HG03521 (cell line): Measurements from ENCODE around the gene PRKG1.
"Not testable (repeated sequence)": the region's sequence is repeated elsewhere in the genome, so short reads cannot be mapped to it uniquely, and the experiment has no call there.

Experiments used
- ATAC-seq: cut with Tn5 transposase; IDR thresholded peaks from one replicate; pipeline ENCODE4 v1.9.1; 2021; ENCODE audit warnings: mild to moderate bottlenecking, moderate library complexity; ENCODE audit not compliant: unreplicated experiment

The PRKG1 gene

DNA sequence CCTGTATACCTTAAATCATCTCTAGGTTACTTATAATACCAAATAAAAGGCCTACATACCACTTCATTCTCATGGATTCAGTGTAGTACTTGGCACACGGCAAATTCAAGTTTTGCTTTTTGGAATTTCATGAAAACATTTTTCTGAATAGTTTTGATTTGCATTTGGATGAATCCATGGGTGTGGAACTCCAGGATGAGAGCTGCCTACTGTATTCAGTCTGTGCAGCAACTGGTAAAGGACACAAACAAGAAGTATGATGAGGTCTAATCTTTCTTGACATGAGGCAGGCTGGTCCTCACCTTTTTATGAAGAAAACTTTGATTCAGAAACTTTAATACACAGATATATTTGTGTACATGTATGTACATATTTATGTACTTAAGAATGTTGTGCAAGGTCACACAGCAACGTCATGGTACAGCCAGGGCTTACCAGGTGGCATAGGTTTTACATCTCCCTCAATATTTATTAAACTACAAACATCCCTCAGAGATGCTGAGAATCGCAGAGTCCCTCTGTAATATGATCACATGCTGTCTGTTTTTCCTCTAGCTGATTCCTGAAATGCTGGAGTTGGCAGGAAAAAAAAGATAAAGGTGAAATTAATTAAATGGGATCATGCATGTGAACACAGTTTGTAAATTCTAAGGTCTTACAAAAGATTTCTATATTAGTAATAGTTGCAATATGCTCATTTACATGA, 239.6 kb downstream of the PRKG1 start:
- no peak for ATAC-seq

DNA sequence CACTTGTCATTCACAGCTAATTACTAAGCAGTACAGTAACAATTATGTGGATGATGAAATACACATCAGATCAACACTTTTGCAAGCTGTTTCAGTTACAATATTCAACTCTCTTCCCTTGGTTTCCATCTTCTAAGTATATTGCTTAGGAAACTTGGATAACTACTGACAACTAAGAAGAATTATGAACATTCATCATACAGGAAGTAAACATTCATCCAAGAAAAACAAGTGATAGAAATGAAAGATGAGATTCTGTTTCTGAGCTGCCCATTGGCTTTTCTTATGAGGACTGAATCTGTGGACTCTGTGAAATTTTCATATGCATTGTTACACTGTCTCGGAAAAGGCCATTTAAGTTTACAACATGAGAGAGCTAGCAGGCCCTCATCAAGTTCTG, 240.2 kb downstream of the PRKG1 start:
- ATAC-seq = no peak

DNA sequence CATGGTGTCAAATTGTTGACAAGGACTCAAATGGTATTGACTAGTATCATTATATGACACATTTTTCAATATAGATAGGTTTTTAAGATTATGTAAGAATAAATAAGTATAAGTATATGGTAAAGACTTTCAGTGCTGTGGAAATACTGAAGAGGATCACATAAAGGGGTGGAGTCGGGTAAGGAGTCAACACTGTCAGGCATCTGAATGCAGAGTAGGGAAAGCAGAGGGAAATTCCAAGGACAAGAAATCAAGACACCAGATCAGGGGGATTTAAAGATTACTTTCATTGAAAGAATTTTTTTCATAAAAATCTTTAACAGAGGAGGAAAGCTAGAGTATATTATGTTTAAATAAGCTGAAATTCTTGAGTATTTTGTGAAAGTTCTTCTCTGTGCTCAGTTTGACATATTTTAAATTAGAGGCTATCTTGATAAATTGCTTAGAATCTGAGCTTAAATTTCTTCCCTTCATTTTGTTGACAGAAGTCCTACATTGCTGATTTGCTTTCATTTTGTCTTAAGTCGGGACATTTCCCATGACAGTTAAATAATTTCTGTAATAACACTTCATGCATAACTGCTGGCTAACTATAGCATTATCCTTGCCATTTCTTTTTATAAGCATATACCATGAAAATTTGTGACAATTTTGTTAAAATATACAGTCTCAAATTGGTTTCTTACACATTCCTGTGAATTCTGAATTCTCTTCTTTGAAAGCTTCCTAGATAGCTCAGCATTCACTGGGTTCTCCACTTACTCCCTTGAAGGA, 244.3 kb downstream of the PRKG1 start:
- ATAC-seq = no peak

DNA sequence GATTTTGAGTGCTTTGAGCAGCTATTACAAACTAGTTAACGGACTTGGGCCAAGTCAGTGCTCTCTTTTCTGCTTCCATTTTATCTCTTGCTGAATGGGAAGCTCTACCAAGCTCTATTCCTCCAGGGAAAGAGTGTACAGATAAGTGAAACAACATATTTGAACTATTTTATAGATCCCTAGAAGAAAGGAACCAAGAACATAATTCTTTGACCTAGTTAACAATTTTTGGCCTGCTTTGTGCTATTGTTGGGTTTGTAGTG, 244.8 kb downstream of the PRKG1 start:
- no peak for ATAC-seq

DNA sequence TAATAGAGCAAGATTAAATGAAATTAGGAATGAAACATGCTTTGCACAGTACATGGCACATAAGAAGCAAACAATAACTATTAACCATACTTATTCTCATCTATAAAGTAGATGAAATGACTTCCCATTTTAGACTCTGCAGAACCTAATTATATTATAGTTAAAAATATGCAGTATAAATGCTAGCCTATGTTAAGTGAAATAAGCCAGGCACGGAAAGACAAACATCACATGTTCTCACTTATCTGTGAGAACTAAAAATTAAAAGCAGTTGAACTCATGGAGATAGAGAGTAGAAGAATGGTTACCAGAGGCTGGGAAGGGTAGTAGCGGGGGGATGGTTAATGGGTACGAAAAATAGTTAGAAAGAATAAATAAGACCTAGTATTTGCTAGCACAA, 247.0 kb downstream of the PRKG1 start:
- ATAC-seq = no peak

DNA sequence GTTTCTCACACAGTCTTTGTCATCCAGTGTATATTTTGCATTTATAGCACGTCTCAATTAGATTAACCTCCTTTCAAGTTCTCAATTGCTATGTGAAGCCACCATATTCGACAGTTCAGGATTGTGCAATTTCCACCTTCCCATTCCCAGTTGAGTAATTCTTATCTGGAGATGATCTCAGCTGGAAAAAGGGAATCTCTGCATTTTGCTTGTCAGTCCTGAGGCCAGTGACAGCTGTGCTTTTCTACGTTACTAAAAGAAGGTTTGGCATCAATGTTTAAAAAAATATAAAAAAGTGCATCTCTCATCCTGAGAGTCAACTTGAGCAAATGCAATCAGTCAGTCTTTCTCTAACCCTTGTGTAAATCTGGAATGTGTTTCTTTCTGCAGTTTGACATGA, 247.7 kb downstream of the PRKG1 start:
- no peak for ATAC-seq

DNA sequence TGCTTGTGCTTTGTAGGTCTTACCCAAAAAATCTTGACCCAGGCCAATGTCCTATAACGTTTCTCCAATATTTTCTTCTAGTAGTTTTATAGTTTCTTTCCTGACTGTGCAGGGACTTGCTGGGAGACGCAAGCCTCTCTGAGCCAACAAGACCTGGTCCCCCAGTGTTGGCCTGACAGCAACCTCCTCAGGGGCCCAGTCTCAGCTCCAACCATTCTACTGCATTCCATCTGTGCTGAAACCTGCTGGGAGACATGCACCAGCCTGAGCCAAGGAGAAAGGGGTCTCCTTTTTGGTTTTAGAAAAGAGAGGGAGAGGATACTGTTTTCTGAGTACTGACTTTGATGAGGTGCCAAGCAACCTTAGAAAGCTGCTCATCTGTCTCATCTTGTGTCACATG, 251.4 kb downstream of the PRKG1 start:
- ATAC-seq = no peak

DNA sequence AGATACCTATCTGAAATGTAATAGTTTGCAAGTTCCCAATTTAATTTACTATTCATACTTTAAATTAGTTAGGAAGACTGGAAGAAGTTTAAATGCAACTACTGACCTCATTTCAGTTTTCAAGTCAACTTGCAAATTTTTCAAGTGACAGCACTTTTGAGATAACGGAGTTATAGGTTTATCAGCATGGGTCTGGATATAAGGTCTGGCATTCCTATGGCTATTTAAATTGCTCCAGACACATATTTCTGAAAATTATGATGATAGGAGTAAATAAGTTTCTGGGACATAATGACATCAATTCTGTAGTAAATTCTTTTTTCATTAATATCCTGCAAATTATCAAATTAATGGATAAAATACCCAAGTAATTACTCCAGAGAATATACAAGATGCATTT, 251.9 kb downstream of the PRKG1 start:
- no peak for ATAC-seq

DNA sequence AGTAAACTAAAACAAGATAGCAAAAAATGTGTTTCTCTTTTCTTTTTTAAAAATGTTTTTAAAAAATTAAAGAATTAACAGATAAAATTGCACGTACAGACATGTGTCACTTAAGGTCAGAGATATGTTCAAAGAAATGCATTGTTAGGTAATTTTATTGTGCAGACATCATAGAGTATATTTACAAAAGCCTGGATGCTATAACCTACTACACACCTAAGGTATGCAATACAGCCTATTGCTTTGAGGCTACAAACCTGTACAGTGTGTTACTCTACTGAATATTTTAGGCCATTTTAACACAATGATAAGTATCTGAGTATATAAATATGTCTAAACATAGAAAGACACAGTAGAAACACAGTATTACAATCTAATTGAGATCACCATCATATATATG, 253.1 kb downstream of the PRKG1 start:
- ATAC-seq = no peak

DNA sequence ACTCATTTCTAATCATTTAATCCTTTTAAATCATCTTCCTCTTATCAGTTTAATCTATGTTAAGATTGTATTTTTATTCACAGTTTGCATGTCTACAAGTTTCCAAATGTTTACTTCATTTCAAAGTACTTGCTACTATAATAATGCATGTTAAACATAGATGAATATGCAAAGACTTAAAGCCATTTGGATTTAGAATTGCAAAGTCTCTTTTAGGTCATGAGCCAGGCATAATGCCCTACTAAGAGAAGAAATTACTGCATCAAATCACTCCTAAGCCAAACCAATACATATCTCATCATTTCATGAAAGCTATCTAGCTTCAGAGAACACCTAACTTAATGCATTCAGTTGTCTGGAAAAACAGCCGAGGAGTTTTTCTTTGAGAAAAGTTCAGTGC, 266.1 kb downstream of the PRKG1 start:
- no peak for ATAC-seq

DNA sequence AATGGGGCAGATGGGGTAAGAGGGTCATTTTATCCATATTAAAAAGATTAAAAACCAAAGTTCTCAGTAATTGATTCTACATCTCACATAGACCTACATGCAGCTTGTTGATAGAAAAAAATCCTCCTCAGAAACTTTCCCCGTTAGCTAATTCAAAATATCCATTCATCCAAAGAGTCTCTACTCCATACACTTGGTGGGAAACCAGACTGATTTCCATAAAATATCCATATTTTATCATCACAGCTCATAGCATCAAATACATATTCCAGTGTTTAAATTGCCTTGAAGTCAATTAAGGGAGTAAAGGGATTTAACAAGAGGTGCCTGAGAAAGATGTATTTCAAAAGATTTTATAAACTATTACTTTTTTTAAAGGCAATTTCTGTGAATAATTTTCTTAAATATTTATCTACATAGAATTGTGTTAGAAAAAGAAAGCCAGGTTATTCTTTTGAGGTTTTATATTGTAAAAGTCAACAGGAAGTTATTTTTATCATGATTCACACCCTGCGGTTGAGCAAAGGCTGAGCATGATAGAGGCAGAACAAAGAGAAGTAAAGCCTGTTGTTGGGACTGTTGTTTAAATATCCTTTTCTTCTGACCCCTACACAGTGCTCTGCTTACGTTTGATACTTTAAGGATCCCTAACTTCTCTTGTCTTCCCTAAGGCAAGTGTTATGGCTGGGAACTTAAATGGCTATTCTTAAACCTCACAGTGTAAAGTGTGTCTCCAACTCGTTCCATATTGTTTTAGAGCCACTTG, 266.7 kb downstream of the PRKG1 start:
- no peak for ATAC-seq

DNA sequence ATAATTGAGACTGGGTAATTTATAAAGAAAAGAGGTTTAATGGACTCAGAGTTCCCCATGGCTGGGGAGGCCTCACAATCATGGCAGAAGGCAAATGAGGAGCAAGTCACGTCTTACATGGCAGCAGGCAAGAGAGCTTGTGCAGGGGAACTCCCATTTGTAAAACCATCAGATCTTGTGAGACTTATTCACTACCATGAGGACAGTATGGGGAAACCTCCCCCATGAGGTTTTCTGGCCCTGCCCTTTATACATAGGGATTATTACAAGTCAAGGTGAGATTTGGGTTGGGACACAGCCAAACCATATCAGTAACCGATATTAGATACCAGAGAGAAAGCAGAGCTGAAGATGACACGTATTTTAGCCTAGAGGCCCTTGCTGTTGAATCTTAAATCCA, 267.5 kb downstream of the PRKG1 start:
- not testable (repeated sequence) for ATAC-seq

DNA sequence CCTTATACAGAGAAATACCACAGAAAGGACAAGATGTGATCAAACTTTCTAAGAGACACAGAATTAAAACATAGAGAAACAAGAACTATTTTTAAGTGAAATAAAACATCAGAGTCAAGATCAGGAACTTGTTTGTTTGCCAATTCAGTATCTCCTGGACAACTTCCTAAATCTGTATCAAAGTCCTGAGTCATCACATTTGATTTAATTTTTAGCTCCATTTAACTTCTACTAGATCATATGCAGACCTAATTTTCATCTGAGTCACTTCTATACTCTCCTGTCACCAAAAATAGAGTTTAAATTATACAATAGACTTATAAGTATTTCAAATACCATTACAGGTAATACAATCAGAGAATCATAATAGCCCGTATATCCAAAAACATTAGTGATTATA, 268.1 kb downstream of the PRKG1 start:
- no peak for ATAC-seq

DNA sequence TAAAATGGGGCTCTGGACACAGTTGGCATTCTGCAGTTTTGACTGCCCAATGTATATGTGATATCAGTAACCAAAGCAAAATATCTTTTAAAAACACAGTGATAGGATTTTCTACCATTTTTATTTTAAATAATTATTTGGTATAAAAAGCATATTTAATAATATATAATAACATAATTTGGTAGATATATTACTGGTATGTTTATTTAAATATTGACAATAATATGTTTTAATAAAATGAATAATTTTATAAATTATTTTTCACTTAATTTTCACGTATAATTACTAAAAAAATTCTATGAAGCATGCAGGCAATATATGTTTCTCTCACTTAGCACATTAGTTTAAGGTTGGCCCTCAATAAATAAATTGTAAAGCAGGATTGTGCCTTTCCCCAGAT, 269.1 kb downstream of the PRKG1 start:
- ATAC-seq = no peak

DNA sequence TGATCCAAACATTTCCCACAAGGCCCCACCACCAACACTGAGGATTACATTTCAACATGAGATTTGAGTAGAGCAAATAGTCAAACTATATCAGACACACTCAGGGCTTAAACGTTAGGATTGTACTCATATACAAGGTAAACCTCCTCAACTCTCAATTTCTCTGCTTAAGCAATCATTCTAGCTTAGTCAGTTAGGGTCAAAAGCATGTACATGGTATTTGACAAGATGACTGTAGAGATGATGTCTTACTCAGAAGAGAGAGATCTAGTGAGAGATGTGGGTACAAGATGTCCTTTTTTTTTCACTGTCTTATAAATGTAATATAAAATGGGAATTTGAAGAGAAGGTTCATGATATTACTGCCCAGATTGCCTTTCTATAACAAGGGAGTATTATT, 270.1 kb downstream of the PRKG1 start:
- no peak for ATAC-seq

DNA sequence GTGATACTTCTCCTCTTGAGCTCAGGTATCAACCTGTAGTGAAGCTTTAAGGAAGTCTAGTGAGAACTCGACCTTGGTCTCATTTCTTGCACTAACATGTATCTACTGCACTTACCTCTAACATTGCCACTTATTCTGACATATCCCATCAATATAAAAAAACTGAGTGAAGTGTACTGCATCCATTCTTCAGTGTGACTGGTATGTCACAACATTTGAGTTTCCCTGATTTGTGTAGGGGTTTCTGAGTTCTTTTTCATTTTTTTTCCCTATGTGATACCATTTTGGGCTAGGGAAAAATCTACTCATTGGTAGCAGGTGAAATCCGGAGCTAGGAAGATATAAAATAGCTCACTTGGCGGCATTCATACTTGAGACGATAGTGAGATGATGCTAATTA, 274.3 kb downstream of the PRKG1 start:
- no peak for ATAC-seq

DNA sequence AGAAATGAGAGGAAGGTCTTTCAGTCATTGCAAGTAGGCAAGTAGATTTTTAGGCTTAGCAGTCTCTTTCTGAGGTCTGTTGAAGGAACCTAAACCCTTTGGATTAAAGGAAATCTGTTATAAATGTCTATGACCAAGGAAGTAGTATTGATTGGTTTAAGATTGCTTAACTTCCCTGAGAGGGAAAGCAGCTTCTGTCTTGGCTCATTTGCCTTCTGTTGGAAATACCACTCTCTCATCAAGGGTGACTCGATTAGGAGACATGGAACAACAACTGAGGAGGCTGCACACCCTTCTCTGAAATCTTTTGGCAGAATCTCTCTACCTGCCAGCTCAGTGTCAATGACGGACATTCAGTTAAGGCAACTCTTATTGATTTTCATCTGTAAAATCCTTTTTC, 282.9 kb downstream of the PRKG1 start:
- no peak for ATAC-seq

DNA sequence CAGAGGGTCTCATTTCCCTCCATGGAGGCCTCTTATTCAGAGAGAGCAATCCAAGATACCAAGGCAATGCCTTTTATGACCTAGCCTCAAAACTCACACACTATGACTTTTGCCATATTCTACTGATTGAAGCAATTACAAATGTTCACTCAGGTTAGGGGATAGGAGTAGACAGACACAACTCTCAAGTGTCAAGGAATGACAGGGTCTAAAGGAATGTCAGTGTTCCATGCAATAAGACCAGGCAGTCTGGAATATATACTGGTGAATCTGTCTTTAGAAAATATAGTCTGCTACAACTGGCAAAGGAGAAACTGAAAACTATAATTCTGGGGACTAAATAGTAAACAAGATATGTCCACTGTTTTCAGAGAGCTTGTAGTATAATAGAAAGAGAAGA, 283.9 kb downstream of the PRKG1 start:
- no peak for ATAC-seq

DNA sequence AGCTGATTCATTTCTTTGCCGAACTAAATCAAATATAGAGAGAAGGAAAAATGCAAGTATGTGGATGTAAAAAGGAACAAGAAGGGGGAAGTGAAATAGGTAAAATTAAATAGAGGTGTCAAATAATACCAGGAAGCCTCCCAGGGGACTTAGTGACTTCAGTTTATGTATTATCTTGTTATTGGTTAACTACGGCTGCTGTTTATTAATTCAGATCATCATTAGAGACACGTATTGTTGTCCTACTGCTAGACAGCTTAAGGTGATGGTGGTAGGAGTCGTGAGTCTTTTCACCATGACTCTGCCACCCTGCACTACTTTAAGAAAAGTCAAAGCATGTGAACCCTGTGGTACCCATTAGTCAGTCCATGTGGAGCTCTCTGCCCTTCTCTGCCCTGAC, 289.1 kb downstream of the PRKG1 start:
- no peak for ATAC-seq

DNA sequence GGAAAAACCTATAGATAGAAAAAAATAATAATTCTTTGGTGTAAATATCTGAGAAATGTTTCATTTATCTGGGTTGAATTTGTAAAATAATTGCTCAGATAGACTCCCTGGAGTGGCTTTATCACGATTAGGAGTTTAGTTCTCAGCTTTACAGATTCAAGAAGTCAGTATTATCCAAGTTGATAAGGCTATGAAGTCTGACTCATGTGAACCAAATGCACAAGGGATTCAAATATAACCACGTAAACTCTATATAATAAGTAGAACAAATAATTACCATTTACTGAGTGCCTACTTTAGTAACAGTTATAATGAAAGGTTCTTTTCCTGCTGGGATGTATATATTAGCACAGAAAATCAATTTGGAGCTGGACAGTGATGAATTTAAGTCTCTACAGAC, 290.4 kb downstream of the PRKG1 start:
- ATAC-seq = no peak

DNA sequence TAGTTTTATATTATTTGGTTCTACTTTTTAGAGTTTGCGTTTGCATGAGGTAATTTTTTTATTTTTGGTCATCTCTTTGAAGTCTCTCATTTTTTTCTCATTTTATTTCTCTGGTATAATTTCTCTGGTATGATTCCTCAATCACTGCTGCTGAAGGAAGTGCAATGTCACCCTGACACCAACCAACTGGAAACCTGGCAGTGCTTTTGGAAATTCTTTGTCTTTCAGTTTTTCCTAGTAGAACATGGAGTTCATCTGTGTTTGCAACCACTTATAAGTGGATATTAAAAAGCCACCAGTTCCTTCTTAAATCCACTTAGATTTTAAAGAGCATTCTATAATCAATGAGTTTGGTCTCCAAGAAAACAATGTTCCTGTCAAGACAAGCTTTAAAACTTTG, 291.8 kb downstream of the PRKG1 start:
- ATAC-seq = no peak

DNA sequence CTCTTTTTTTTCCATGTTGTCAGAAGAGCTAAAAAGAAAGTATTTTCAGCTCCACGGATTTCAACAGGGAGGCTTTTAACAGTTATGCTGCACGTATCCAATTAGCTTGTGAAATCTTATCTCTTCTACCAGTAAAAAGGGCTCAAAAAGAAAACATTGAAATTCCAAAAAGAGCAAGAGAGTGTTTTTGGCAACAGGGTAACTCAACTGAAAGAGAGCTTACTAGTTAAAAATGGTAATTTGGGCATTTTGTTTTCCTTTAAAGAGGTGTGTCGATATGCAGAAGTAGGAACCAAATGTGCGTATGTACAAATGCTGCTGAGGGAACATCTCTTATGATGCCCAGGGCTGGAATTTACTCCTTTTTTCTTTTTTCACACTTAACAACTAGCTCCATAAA, 292.8 kb downstream of the PRKG1 start:
- ATAC-seq = no peak
